ENCODE data around the gene KCNK15. TPM values are rescaled to one million over a fixed set of nuclear protein-coding genes. Genes with fewer than 3 reads are reported as not detected.

KCNK15 gene
- total RNA-seq, 3 donors from 2014 or later (not counting 1 experiment from before 2014, with no cell fraction given), result not detected

GRCh38 chr20:44705364-44706094 lies 40.1 kb upstream of the KCNK15 start:
- 83% methylated on average over 4 of the region's 4 CpGs for WGBS (ENCODE audit: insufficient coverage)
- no peak overlapping the region for H3K27ac Mint-ChIP-seq
- Histone ChIP-seq H3K27me3 (ENCODE audit: control insufficient read depth, insufficient read depth, low read length) (no peaks in the 10 kb centered on the region), H3K36me3 (ENCODE audit: control insufficient read depth, insufficient read depth, low read length) (no peaks in the 10 kb centered on the region), H3K9me3 (ENCODE audit: control insufficient read depth, insufficient read depth, low read length) (no peaks in the 10 kb centered on the region), H3K4me1 (ENCODE audit: control insufficient read depth, insufficient read depth, low read length) (peaks cover 13% of the 10 kb centered on the region), H3K27ac (ENCODE audit: low read length) (no peak overlapping the region), H3K4me3 (ENCODE audit: low read length) (no peak overlapping the region)
- H3K4me3 Mint-ChIP-seq, result no peak overlapping the region
- intact Hi-C loops (cut with micrococcal nuclease), result no loop called here
- TF ChIP-seq, protein P1, sequence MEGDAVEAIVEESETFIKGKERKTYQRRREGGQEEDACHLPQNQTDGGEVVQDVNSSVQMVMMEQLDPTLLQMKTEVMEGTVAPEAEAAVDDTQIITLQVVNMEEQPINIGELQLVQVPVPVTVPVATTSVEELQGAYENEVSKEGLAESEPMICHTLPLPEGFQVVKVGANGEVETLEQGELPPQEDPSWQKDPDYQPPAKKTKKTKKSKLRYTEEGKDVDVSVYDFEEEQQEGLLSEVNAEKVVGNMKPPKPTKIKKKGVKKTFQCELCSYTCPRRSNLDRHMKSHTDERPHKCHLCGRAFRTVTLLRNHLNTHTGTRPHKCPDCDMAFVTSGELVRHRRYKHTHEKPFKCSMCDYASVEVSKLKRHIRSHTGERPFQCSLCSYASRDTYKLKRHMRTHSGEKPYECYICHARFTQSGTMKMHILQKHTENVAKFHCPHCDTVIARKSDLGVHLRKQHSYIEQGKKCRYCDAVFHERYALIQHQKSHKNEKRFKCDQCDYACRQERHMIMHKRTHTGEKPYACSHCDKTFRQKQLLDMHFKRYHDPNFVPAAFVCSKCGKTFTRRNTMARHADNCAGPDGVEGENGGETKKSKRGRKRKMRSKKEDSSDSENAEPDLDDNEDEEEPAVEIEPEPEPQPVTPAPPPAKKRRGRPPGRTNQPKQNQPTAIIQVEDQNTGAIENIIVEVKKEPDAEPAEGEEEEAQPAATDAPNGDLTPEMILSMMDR (IDR thresholded peaks at IDR 0.05), result no peak
- no peak for ATAC-seq
- no peaks in the 10 kb centered on the region for H3K4me1 Mint-ChIP-seq
- peaks cover 10 to 13% of the 10 kb centered on the region in 2 donors for H3K27me3 Mint-ChIP-seq (ENCODE audit: low read depth in 2 of 2)
- H3K36me3 Mint-ChIP-seq, result no peaks in the 10 kb centered on the region
- DNase-seq, result no peak
- no peaks in the 10 kb centered on the region for H3K9me3 Mint-ChIP-seq

DNA sequence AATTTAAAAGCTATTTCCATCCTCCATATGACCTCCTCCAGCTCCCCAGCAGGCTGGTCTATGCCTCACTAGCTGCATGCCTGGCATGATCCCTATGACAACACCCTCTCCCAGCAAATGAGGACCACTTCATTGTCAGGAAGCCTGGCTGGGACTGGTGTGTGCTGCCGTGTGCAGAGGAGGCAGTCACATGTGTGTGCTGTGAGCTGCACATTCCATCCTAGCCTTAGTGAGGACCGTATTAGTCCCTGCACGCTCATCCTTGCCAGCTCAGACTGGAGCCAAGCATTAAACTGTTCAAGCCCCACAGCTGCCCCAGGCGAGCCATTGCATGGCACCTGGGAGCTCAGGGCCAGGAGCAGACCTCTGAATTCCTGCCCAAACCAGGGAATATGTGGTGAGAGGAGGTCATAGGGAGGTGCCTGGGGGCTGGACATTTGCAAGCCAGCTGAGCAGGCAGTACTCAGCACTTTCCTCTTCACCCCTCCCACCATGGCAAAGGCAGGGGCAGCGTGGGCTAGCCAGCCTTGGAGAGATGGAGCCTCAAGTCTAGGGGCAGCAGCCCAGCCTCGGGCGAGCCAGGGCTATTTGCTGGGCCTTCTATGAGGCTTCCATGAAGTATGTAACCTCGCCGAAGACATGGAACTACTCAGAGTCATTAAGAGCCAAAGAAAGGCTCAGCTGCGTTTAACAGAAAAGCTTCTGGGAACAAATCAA lies 39.2 kb upstream of the KCNK15 start:
- Mint-ChIP-seq H3K27ac (no peak overlapping the region), H3K4me3 (no peak overlapping the region), H3K4me1 (no peaks in the 10 kb centered on the region), H3K27me3 (ENCODE audit: low read depth in 2 of 2) (peaks cover 11 to 14% of the 10 kb centered on the region in 2 donors), H3K36me3 (no peaks in the 10 kb centered on the region), H3K9me3 (no peaks in the 10 kb centered on the region)
- 83% methylated on average over 9 of the region's 10 CpGs for WGBS (ENCODE audit: insufficient coverage)
- intact Hi-C loops (cut with micrococcal nuclease), result no loop called here
- TF ChIP-seq, protein P1 (IDR thresholded peaks at IDR 0.05), result no peak
- Histone ChIP-seq H3K4me3 (ENCODE audit: low read length) (no peak overlapping the region), H3K4me1 (ENCODE audit: control insufficient read depth, insufficient read depth, low read length) (peaks cover 13% of the 10 kb centered on the region), H3K9me3 (ENCODE audit: control insufficient read depth, insufficient read depth, low read length) (no peaks in the 10 kb centered on the region), H3K27ac (ENCODE audit: low read length) (no peak overlapping the region), H3K36me3 (ENCODE audit: control insufficient read depth, insufficient read depth, low read length) (no peaks in the 10 kb centered on the region), H3K27me3 (ENCODE audit: control insufficient read depth, insufficient read depth, low read length) (no peaks in the 10 kb centered on the region)
- DNase-seq (no peak), ATAC-seq (peak in 1 of 3 donors; percentile 8)

- peaks cover 13% of the 10 kb centered on the region for H3K4me1 ChIP-seq (ENCODE audit: control insufficient read depth, insufficient read depth, low read length)
- Mint-ChIP-seq H3K36me3 (no peaks in the 10 kb centered on the region), H3K27me3 (ENCODE audit: low read depth in 2 of 2) (peaks cover 16 to 20% of the 10 kb centered on the region in 2 donors), H3K4me1 (no peaks in the 10 kb centered on the region), H3K27ac (no peak overlapping the region), H3K9me3 (no peaks in the 10 kb centered on the region), H3K4me3 (no peak overlapping the region)
- DNase-seq, result no peak
- no peak overlapping the region for H3K4me3 ChIP-seq (ENCODE audit: low read length)
- no peak for ATAC-seq
- intact Hi-C loops (cut with micrococcal nuclease), result no loop called here
- no peaks in the 10 kb centered on the region for H3K9me3 ChIP-seq (ENCODE audit: control insufficient read depth, insufficient read depth, low read length)
- H3K36me3 ChIP-seq (ENCODE audit: control insufficient read depth, insufficient read depth, low read length), result no peaks in the 10 kb centered on the region
- TF ChIP-seq, protein P1 (IDR thresholded peaks at IDR 0.05), result no peak
- H3K27me3 ChIP-seq (ENCODE audit: control insufficient read depth, insufficient read depth, low read length), result no peaks in the 10 kb centered on the region
- 93% methylated on average over 2 of the region's 5 CpGs for WGBS (ENCODE audit: insufficient coverage)
- H3K27ac ChIP-seq (ENCODE audit: low read length), result no peak overlapping the region
These were observed 38.6 kb upstream of the KCNK15 start for GRCh38 chr20:44707018-44707579.

All from natural killer cell (primary cell).